GM13977 (cell line): ENCODE data around the gene PSMA5.

Experiments used
- DNase-seq: peaks from one replicate; pipeline ENCODE4 v3.0.0; 2012; ENCODE audit warnings: low spot score
- CTCF ChIP-seq: IDR thresholded peaks from 2 replicates; pipeline ENCODE4 v1.5.1; 2012; ENCODE audit warnings: mild to moderate bottlenecking, control low read depth; ENCODE audit not compliant: insufficient read depth; ENCODE audit errors: extremely low read depth, missing control alignments
- in situ Hi-C: fragments of 300-500 bp; cut with MboI; formaldehyde crosslinking; loops from one replicate; pipeline ENCODE4 v1.12.0; 2022; ENCODE audit warnings: low sequenced_read_pairs, low pct_unique_long_range_greater_than_20kb, mixed read lengths, inconsistent platforms; ENCODE audit not compliant: unreplicated experiment

PSMA5 gene

GRCh38 chr1:109388208-109388711 is 38.0 kb downstream of the PSMA5 start:
- in situ Hi-C loops: no loop called here
- no peak for DNase-seq
- no peak for TF ChIP-seq CTCF

- in situ Hi-C loops: no loop called here
- no peak for TF ChIP-seq CTCF
- no peak for DNase-seq
Observed at GRCh38 chr1:109386054-109386717, 40.1 kb downstream of the PSMA5 start.

GRCh38 chr1:109385417-109385816 is 40.8 kb downstream of the PSMA5 start:
- in situ Hi-C loops: no loop called here
- no peak for DNase-seq
- no peak for TF ChIP-seq CTCF

- in situ Hi-C loops: no loop called here
- DNase-seq: no peak
- no peak for TF ChIP-seq CTCF
Observed at GRCh38 chr1:109383854-109384253, 42.4 kb downstream of the PSMA5 start.

- in situ Hi-C loops: no loop called here
Observed at GRCh38 chr1:109383087-109383779, 43.0 kb downstream of the PSMA5 start.

GRCh38 chr1:109381573-109381972 is 44.7 kb downstream of the PSMA5 start:
- DNase-seq: no peak
- in situ Hi-C loops: no loop called here
- TF ChIP-seq CTCF: no peak

More at GRCh38 chr1:109383087-109383779, 43.0 kb downstream of the PSMA5 start:
- no peak for DNase-seq
- TF ChIP-seq CTCF: no peak
